ENCODE data around the gene YPEL1. TPM values are rescaled to one million over a fixed set of nuclear protein-coding genes. Genes with fewer than 3 reads are reported as not detected.

Gene YPEL1
- total and polyA plus RNA-seq, 2 of the 8 experiments (the other 6 are each of a cell fraction or from before 2014, with no cell fraction given) = 6.0 to 6.7 TPM

GRCh38 chr22:21754523-21754922 lies 18.9 kb upstream of the YPEL1 start:
- H3K4me1 ChIP-seq (replicated peaks in 1 of 4; ENCODE audit: control insufficient read depth in 3 of 4, insufficient read depth in 4 of 4, low read length in 3 of 4) = no peaks in the 10 kb centered on the region; a peak in 1 of 7 replicates
- H3K79me1 ChIP-seq (ENCODE audit: low read depth, low read length) = no peaks in the 10 kb centered on the region
- H3K9ac ChIP-seq (replicated peaks in 1 of 4; ENCODE audit: extremely low read depth in 1 of 4, low read depth in 3 of 4, low read length in 3 of 4) = no peak overlapping the region
- no peak overlapping the region for H3K4me2 ChIP-seq (ENCODE audit: insufficient read depth in 1 of 2, low read depth in 2 of 2, low read length in 2 of 2)
- DNase-seq (ENCODE audit: low read depth in 1 of 2, low spot score in 2 of 2) = no peak
- no peak overlapping the region for H2BK15ac ChIP-seq (ENCODE audit: low read length)
- no peaks in the 10 kb centered on the region for H3K9me3 ChIP-seq (ENCODE audit: insufficient read depth in 2 of 2, low read depth in 1 of 2, low read length in 1 of 2)
- no peak overlapping the region for H3K4me3 ChIP-seq (ENCODE audit: extremely low read depth in 1 of 4, insufficient read depth in 2 of 4, low read depth in 3 of 4, low read length in 4 of 4)
- no peak overlapping the region for H4K91ac ChIP-seq (replicated peaks; ENCODE audit: insufficient read length, low read length)
- no peak overlapping the region for H3K56ac ChIP-seq (replicated peaks; ENCODE audit: insufficient read length, low read depth, low read length)
- H2BK120ac ChIP-seq (replicated peaks; ENCODE audit: low read depth, low read length) = no peak overlapping the region
- peak overlapping the region; percentile 35; the same call in 1 of the 2 replicates for H4K8ac ChIP-seq (ENCODE audit: extremely low read depth, insufficient read depth, low read length)
- peaks cover 0 to 6% of the 10 kb centered on the region in 2 experiments for H4K20me1 ChIP-seq (replicated peaks in 1 of 2; ENCODE audit: control insufficient read depth in 1 of 2, insufficient read depth in 2 of 2, low read length in 2 of 2)
- no peak overlapping the region for H2BK20ac ChIP-seq (ENCODE audit: low read length)
- POLR2A ChIA-PET (ENCODE audit: partially characterized antibody) = interaction anchor here (2.2 kb wide), 1 partner anchor 18 kb away, joined by 5 read pairs; no protein-coding TSS in a partner anchor
- H3K23me2 ChIP-seq (ENCODE audit: low read depth, low read length) = no peaks in the 10 kb centered on the region
- H2BK12ac ChIP-seq (ENCODE audit: low read depth, low read length) = no peak overlapping the region
- H3K27ac ChIP-seq (ENCODE audit: low read depth, low read length) = no peak overlapping the region
- no peak overlapping the region for H3K4ac ChIP-seq (replicated peaks; ENCODE audit: insufficient read length, low read depth, low read length)
- CTCF ChIA-PET (ENCODE audit: partially characterized antibody) = interaction anchor here (1.0 kb wide), 1 partner anchor 60 kb away, joined by 3 read pairs; no protein-coding TSS in a partner anchor
- WGBS, 2 experiments (ENCODE audit: extremely low coverage in 1 of 2, insufficient coverage in 1 of 2, insufficient read length in 1 of 2, insufficient replicate concordance in 2 of 2, low coverage in 1 of 2, low lambda C conversion rate in 2 of 2, missing lambda C conversion rate in 1 of 2) = 92% methylated on average over 7 of the region's 7 CpGs; no CpG with 5 or more reads in 1 of the 2 experiments
- no peaks in the 10 kb centered on the region for H3K27me3 ChIP-seq (replicated peaks in 1 of 4; ENCODE audit: control insufficient read depth in 3 of 4, extremely low read depth in 1 of 4, insufficient read depth in 3 of 4, low read length in 3 of 4)
- FAIRE-seq = no peak
- H4K5ac ChIP-seq (ENCODE audit: insufficient read length, low read depth, low read length) = no peak overlapping the region
- H3K14ac ChIP-seq (ENCODE audit: insufficient read length) = no peak overlapping the region
- H3K23ac ChIP-seq (ENCODE audit: insufficient read length) = no peak overlapping the region
- H3K36me3 ChIP-seq (ENCODE audit: control insufficient read depth in 2 of 4, insufficient read depth in 4 of 4, low read length in 3 of 4) = peaks cover 0 to 3% (median 0%) of the 10 kb centered on the region in 4 experiments; a peak in 1 of 8 replicates
- no peak overlapping the region for H2AFZ ChIP-seq (ENCODE audit: low read length)
- no peaks in the 10 kb centered on the region for H3K79me2 ChIP-seq (ENCODE audit: control insufficient read depth in 1 of 2, insufficient read depth in 2 of 2, low read length in 2 of 2)
- H2BK5ac ChIP-seq (ENCODE audit: low read depth, low read length) = no peak overlapping the region
- H3K18ac ChIP-seq (ENCODE audit: extremely low read depth, low read length) = no peak overlapping the region
- no peak overlapping the region for H2AK5ac ChIP-seq (ENCODE audit: low read depth, low read length)
- no peak for TF ChIP-seq EGR1 (IDR thresholded peaks at IDR 0.05; ENCODE audit: borderline replicate concordance, low read depth, low read length)
- TF ChIP-seq GABPA (IDR thresholded peaks at IDR 0.05; ENCODE audit: borderline replicate concordance, insufficient read depth, low read length) = no peak
- no peak for TF ChIP-seq JUN (IDR thresholded peaks at IDR 0.05; ENCODE audit: low read depth, low read length)
- TF ChIP-seq RNF2 (IDR thresholded peaks at IDR 0.05; ENCODE audit: borderline replicate concordance, low read depth, low read length, missing control alignments, poor library complexity, severe bottlenecking) = no peak
- no peak for TF ChIP-seq POLR2AphosphoS5 (IDR thresholded peaks at IDR 0.05; ENCODE audit: low read depth, low read length)
- TF ChIP-seq CBX5 (IDR thresholded peaks at IDR 0.05; ENCODE audit: low read depth, low read length) = no peak
- TF ChIP-seq SIRT6 (IDR thresholded peaks at IDR 0.05; ENCODE audit: low read length) = no peak
- no peak for TF ChIP-seq SIX5 (IDR thresholded peaks at IDR 0.05; ENCODE audit: low read depth, low read length)
- no peak for TF ChIP-seq RFX5 (IDR thresholded peaks at IDR 0.05; ENCODE audit: borderline replicate concordance, low read depth, low read length)
- TF ChIP-seq HDAC6 (IDR thresholded peaks at IDR 0.05; ENCODE audit: low read depth, low read length) = no peak
- no peak for TF ChIP-seq TCF12 (IDR thresholded peaks at IDR 0.05; ENCODE audit: low read depth, low read length)
- TF ChIP-seq YY1 (IDR thresholded peaks at IDR 0.05; ENCODE audit: low read depth, low read length) = no peak
- TF ChIP-seq SAP30 (IDR thresholded peaks at IDR 0.05; ENCODE audit: insufficient read depth, insufficient replicate concordance, low read length) = no peak
- no peak for TF ChIP-seq FOSL1 (IDR thresholded peaks at IDR 0.05; ENCODE audit: insufficient read depth, low read depth, low read length)
- TF ChIP-seq EZH2 (IDR thresholded peaks at IDR 0.05; ENCODE audit: low read depth, low read length, severe bottlenecking) = no peak

Data from H1 (cell line).